C4-2B (cell line): ENCODE measurements around the gene ZNF598.

Source experiments
- H3K27ac ChIP-seq: fragments of 450-650 bp; 2 replicates; pipeline ENCODE4 v1.5.1; 2017
- CTCF ChIP-seq: fragments of 450-650 bp; conservative IDR thresholded peaks from 2 replicates; pipeline ENCODE4 v1.5.1; 2017; ENCODE audit warnings: mild to moderate bottlenecking
- ZFX ChIP-seq: fragments of 450-650 bp; IDR thresholded peaks from 2 replicates; pipeline ENCODE4 v1.6.1; 2017

ZNF598 gene

GRCh38 chr16:2007081-2007836 is 2.4 kb downstream of the ZNF598 start:
- H3K27ac ChIP-seq, result peak overlapping the region; percentile 99
- TF ChIP-seq CTCF, result no peak
- no peak for TF ChIP-seq ZFX

GRCh38 chr16:2006317-2006716 is 3.3 kb downstream of the ZNF598 start:
- peak overlapping the region; percentile 99 for H3K27ac ChIP-seq
- no peak for TF ChIP-seq CTCF
- no peak for TF ChIP-seq ZFX

- TF ChIP-seq ZFX (no peak), CTCF (no peak)
Observed at GRCh38 chr16:2005646-2006045, 4.0 kb downstream of the ZNF598 start.

GRCh38 chr16:2004795-2005517 is 4.7 kb downstream of the ZNF598 start:
- peak overlapping the region; percentile 99 for H3K27ac ChIP-seq
- no peak for TF ChIP-seq CTCF

More at GRCh38 chr16:2005646-2006045, 4.0 kb downstream of the ZNF598 start:
- peak overlapping the region; percentile 99 for H3K27ac ChIP-seq

- TF ChIP-seq CTCF (peak; percentile 95), ZFX (no peak)
- H3K27ac ChIP-seq, result peak overlapping the region; percentile 99
Observed at GRCh38 chr16:2003827-2004641, 5.6 kb downstream of the ZNF598 start.

GRCh38 chr16:2003231-2003826 is 6.3 kb downstream of the ZNF598 start:
- H3K27ac ChIP-seq, result peak overlapping the region; percentile 99; the same call in 1 of the 2 replicates
- TF ChIP-seq ZFX (no peak), CTCF (no peak)
